Mucosa of gallbladder (tissue), 1 donor: ENCODE results near the gene DTNB. TPM values are rescaled to one million over a fixed set of nuclear protein-coding genes. Genes with fewer than 3 reads are reported as not detected.
"Not testable (repeated sequence)": the region's sequence is repeated elsewhere in the genome, so short reads cannot be mapped to it uniquely, and the experiment has no call there.

Source experiments
- DNase-seq: peaks from one replicate; pipeline ENCODE4 v3.0.0-alpha.2; 2020; ENCODE audit warnings: low spot score
- total RNA-seq: library from RNA; stranded (reverse); gene quantifications from one replicate; pipeline ENCODE4 v1.2.1, GENCODE V29; 2021
- donor health status: DM: no; HTN: no; CAD: no.

The DTNB gene
- total RNA-seq, 1 donor from 2014 or later, result 35.9 TPM

DNA sequence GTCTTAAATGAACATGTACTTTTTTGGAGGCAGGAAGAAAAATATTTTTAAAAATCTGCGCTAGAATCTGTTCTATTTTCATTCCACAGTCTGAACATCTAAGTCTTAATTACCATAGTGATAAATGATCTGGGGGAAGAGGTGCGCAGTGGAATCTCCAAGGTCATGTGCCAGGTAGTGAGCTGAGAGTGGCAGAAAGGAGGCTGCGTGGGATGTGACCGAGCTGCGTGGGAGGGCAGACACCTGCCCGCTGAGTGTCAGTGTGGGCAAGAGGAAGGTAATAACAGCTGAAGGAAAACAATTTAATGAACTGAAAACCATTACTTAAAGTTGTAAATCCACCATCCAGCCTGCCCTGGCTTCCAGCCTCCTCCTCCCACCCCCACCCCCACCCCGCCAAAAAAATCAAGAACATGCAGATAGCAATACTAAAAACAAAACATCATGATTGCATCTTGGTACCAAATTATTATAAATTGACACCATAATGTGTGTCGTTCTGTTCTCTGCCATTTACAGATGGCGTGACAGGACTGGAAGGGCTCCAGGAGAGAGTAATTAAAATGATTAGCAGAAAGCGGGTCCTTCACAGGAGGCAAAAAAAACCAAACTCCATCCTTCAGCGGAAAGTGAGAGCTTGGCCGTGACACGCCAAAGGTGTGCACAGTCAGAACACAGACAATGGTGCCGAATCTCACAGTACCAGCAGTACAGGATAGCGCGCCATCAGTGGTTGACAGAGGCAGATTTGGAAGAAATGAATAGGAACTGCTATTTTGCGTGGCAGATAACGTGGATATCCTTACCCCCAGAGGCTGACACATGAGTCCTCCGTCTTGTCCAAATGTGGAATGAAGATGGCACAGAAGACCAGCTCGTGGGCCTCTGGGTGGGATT lies 11.4 kb upstream of the DTNB start:
- DNase-seq, result no peak

DNA sequence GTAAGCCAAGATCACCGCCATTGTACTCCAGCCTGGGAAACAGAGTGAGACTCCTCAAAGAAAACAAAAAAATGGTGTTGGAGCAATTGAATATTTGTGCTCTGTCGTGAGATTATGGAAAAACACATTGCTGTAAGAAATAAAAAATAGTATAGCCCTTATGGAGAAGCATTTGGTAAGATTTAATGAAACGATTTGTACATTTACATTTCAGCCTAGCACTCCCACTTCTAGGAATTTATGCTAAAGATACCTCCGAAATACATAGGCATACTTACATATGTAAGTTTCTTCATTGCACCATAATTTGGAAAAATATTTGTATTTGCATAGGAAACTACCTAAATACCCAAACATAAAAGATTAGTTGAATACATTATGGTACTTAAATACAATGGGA lies 8.7 kb upstream of the DTNB start:
- DNase-seq, result no peak

DNA sequence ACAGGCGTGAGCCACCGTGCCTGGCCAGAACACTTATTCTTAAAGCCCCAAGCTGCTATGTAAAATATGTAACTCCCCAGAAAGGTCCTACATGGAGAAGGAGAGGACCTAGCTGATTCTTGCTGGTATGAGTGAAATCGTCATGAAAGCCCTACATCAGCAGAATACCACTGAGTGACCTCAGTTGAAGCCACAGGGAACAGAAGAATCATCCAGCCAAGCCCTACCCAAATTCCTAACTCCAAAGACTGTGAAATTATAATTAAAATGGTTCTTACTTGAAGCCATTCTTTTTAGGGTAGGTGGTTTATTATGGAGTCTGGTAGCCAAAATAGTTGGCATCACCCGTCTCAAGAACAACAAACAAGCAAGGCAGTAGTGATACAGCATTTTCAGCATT lies 4.5 kb upstream of the DTNB start:
- DNase-seq, result no peak

DNA sequence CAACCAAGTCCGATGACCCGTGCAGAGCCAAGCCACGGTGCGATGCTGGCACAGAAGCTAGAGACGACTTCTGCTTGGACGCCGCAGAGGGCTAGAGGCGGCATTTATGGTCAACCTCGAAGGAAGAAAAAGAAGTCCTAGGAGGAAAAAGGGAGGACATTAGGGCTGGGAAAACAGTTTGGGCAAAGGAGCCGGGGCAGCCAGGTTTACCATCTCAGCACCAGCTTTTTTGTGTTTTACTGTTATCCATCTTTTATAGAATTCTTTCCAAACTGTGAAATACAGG lies 643 bp upstream of the DTNB start:
- no peak for DNase-seq

DNA sequence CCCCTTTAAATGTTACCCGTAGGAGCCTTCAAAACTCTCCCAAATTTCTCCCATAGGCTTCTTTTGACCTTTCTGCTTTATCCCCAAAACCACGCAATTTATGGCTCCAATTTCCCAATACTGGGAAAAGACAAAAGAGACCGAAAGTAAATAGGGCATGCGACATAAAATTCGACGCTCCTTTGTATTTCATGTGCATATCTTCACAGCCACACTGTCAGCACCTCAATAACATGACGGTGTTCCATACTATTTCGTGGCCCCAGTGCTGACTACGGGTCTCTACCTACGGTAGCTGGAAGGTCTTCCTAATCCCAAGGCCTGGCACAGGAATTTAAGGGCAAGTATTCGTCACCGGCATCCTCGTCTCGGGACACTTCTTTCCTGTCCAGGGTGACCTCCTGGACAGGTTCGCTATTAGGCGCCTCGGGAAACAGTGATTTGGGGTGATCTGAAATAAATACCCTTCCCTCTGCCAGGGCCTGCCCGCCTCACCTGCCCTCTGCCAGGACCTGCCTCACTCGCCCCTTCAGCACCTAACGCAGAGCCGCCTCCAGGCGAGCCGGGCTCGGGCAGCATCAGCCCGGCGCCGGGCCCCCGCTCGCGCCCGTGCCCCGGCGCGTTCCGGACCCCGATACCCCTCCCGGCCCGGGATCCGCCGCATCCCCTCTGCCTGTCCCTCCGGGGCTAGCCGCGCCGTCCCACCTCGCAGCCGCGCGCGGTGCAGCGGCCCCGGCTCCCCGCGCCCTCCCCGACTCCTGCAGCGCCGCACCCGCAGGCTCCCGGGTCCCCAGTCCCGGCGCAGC lies 680 bp downstream of the DTNB start:
- peak; percentile 33 for DNase-seq

DNA sequence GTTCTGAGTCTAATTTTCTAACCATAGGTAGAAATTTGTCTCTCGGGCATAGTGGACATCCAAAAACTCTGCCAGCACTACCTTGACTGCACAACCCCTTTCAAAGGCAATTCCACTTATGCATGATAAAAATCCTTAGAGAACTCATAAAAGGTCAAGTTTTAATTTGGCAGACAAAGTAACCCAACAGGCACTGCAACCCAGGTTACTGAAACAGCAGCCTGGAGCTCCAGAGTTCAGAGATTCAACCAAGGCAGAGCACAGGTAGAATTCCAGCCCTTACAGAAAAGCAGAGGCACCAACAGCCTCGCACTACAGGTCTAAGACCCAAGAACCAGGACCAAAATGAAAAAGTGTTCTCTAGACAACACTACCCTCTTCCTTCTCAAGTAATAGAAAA lies 1.8 kb downstream of the DTNB start:
- DNase-seq, result no peak

DNA sequence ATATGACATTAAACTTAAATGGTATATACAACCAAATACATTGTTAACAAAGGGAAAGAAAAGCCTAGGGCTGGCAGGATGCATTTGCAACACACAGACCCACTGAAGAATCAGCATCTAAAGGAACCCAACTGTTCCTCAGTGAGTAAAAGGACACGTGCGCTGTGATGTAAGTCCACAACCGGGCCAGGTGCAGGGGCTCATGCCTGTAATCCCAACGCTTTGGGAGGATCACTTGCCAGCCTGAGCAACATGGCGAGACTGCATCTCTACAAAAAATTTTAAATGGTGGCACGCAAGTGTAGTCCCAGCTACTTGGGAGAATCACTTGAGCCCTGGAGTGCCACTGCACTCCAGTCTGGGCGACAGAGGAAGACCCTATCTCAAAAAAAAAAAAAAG lies 3.9 kb downstream of the DTNB start:
- no peak for DNase-seq

DNA sequence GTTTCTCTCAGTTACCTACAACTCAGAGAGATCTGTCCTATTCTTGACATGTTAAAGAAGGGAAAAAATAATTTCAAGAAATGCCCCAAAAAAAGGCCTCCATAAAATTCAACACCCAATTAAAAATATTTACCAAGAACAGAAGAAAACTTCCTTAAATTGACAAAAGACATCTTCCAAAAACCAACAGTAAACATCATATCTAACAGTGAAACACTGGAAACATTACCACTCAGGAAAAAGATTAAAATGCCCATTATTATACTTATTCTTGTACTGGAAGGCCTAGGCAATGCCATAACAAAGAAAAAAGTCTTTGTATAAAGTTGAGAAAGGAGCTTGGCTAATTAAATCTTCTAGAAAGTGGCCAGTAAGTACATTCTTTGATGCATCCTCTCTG lies 7.2 kb downstream of the DTNB start:
- DNase-seq, result no peak

DNA sequence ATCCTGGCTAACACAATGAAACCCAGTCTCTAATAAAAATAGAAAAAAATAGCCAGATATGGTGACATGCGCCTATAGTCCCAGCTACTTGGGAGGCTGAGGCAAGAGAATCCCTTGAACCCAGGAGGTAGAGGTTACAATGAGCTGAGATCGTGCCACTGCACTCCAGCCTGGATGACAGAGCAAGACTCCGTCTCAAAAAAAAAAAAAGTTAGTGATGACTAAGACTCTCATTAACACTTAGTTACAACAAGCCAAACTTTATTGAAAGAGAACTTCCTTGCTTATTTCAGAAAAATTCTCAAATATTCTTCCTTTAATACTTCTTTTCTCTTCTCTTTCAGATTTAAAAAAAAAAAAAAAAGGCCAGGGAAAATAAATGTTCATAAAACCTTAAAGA lies 7.9 kb downstream of the DTNB start:
- not testable (repeated sequence) for DNase-seq

DNA sequence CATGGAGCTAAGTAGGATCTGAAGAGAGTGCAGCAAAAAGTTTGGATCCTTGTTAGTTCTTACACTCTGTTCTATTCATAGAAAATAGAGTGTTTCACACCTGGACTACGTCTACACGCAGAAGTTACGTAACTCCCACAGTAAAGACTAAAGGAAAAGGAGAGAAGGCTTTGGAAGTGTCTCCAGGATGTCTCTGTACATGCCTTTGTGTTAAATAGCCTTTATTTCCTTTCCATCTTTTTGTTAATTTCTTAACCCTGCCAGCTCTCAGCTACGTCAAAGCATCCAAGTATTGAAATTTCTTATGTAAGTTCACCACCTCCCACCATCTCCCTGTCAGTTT lies 8.4 kb downstream of the DTNB start:
- no peak for DNase-seq

DNA sequence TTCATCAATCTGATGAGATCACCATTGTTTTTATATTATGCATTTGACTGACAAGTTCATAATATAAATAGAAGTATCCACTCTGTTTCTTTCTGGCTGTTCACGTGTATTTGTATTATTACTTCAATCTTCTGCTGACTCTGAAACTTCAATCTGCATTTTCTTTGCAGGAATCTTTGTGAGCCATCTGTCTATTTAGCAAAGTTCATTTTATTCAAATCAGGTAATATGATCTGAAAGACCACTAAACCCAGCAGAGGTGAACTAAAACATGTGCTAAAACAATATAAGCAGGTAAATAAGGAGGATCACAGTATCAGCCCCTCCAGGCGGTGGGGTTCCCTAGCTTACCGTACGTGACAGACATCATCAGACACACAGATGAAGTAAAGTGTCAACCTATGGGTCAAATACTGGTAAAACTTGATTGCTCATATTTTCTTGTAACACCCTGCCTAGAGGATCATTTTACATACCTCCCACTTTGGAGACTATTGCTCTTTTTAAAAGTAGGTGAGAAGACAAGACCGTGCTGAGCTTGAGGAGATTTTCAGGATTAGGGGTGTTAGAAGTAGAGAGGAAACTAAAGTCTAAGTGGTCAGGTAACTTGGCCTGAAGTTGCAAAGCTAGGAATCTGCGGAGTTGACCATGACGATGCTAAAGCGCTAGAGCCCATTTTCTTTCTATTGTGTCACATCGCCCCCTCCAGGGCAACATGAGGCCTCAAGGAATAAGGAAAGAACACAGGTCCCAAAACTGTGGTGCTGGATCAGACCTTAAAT lies 9.0 kb downstream of the DTNB start:
- DNase-seq, result peak; percentile 72

DNA sequence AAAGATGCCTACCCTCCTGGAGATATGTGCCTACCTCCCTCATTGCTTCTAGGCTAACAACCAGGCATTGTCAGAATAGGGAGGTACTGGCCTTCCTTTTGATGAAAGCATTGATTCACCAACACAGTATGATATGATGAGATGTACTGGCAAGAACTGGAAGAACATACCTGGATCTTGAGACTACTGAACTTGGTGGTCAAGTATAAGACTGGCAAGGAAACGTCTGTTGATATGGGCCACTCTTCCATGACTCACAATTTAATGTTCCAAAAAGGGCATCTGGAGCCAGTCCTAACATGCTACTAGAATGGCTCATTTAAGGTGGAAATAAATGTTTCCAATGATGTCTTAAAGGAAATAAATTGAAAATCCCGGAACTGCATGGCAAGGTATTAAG lies 18.1 kb downstream of the DTNB start:
- DNase-seq, result no peak

DNA sequence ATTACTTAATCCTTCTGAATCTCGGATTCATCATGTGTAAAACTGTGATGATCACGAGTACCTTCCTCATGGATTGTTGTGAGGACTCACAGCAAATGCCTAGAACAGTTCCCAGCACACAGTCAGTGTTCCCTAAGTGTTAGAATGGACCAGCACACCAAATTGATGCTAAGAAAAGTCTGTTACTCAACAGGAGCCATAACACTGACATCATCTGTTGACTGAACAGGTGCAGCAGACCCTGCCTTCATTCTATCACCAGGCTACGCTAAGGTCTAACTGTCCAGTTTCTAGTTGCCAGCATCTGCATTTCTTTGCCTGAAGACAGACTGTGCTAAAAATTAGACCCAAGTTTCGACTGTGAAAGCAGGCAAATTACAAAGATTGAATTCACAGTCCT lies 18.6 kb downstream of the DTNB start:
- DNase-seq, result no peak

DNA sequence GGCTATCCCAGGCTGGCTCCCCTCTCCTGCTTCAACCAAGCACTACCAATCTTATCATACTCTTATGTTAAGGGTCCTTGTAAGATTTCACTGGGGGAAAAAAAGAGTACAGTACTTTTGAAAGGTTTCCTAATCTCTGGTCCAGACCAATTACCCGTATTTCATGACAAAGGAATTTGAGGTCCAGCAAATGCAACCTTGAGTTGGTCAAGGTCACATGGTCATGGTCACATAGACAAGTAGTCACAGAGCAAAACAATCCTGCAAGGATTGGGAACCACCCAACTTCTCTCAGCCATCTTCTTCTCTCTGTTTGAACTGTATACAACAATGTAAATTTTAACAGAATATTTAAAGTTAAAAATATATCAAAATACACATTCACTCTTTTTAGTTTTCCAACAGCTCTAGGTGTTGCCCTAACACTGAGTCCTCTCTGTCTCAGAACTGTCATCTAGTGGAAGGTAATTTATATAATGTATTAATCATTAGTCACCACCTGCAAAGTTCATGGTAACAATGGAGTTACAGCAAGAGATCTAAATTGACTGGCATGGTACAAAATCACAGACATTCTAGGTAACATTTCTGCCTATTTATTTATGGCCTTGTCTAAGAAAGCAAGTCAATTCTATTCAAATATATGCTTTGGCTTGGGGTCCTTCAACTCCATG lies 21.5 kb downstream of the DTNB start:
- no peak for DNase-seq

DNA sequence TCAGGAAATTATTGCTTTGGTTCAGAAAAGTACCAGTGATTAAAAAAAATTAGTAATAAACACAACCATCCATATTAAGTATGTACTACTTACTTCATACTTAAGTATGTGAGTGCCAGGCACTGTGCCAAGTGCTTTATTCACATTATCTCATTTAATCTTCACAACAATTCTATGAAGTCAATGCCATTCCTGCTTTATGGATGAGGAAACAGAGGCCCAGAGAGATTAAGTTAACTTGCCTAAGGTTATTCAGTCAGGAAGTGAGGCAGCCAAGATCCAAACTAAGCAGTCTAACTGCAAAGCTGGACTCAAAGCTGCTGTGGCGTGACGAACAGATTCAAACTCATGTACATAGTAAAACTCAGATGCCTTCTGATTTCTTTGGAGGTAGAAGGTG lies 22.3 kb downstream of the DTNB start:
- no peak for DNase-seq

DNA sequence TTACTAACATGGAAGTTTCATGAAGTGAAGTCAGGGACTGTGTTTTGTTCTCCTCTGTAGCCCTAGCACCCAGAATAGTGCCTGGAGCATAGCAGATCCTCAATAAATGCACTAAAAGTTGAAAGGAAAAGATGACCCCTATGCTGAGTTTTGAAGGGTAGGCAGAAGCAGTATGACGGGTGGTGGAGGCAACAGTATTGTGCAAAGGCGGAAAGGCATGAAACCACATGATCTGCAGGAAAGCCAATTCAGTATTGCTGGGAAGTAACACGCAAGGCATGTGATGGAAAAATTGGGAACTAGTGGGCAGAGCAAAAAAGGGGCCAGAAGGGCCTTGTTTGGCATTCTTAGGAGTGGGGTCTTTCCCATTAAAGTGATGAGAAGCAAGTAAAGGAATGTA lies 23.1 kb downstream of the DTNB start:
- no peak for DNase-seq

DNA sequence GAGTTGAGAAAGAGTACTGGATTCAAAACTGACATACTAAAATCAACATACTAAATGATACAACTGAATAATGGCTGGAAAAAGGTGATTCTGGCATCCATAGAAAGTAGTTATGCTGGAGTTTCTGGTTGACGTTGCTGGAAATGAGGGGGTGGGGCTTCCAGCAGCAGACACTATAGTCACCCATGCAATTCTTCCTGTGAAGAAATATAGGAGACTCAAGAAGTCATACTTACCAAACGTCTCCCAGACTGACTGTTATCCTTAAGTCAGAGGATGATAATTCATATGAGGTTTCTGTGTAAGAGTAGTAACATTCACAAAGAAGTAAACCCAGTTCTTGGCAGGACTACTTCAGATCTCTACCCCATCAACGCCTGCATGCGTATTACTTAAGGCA lies 23.6 kb downstream of the DTNB start:
- no peak for DNase-seq

DNA sequence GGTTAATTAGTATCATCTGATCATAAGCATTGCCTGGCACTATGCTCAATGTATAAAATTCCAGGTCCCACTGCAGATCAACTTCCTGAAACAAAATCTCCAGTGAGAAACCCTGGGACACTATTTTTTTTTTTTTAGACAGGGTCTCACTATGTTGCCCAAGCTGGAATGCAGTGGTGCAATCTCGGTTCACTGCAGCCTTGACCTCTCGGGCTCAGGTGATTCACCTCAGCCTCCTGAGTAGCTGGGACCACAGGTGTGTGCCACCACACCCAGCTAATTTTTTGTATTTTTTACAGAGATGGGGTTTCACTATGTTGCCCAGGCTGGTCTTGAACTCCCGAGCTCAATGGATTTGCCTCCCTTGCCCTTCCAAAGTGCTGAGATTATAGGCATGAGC lies 31.1 kb downstream of the DTNB start:
- DNase-seq, result no peak

DNA sequence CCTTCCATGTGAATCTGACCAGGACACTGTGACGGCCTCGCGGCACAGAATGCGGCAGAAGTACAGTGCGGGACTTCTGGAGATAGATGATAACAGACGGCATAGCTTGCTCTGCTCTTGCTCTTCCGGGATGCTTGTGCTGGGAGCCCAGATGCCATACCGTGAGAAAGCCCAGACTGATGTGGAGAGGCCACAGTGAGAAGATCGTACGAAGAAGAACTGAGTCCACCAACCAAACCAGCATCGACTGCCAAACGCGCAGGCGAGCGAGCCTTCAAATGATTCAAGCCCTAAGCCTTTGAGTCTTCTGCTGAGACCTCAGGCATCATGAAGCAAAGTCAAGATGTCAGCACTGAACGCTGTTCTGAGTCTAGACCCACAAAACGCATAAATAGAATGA lies 33.7 kb downstream of the DTNB start:
- DNase-seq, result no peak

DNA sequence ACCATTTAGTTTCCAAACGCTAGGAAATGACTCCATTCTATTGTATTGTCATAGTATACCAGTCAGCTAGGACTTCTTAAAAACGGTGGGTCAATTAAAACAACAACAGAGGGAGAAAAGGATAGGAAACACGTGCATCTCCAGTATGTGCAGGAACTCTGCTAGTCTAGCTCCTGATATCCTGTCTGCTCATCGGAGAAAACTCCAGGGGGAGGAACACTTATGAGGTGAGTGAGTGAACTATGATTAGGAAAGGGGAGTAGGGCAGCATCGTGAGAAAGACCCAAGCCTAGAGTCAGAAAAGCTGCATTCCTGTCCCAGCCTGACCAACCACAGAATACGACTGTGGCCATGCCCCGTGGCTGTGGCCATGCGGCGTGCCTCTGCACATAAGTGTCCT lies 34.2 kb downstream of the DTNB start:
- DNase-seq, result no peak

DNA sequence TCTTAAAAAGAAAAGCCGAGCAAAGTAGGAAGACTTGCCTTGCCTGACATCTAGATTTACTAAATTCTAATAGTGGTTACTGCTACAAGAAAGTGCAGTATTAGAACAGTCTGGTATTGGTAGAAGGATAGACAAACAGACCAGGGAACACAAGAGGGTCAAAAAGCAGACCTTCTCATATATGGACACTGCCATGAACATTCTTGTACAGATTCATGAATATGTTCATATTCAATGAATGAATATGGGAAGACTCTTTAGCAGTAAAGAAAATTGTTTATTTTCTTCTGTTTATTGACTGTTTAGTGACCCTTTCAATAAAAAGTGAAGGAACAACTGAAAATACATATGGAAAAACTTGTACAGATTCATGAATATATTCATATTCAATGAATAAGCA lies 37.6 kb downstream of the DTNB start:
- no peak for DNase-seq

DNA sequence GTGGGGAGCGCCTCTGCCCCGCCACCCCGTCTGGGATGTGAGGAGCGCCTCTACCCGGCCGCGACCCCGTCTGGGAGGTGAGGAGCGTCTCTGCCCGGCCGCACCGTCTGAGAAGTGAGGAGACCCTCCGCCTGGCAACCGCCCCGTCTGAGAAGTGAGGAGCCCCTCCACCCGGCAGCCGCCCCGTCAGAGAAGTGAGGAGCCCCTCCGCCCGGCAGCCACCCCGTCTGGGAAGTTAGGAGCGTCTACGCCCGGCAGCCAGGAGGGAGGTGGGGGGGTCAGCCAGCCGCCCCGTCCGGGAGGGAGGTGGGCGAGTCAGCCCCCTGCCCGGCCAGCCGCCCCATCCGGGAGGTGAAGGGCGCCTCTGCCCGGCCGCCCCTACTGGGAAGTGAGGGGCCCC lies 39.6 kb downstream of the DTNB start:
- DNase-seq, result not testable (repeated sequence)
